ENCODE data around the gene AREG.

Gene AREG

GRCh38 chr4:74433043-74433442 lies 11.9 kb upstream of the AREG start:
- no peak for DNase-seq (ENCODE audit: low spot score)

- no peak for DNase-seq (ENCODE audit: low spot score)
These were observed 11.3 kb upstream of the AREG start for GRCh38 chr4:74433541-74434172.

- DNase-seq (ENCODE audit: low spot score), result no peak
These were observed 9.6 kb upstream of the AREG start for GRCh38 chr4:74435296-74435695.

- DNase-seq (ENCODE audit: low spot score), result no peak
These were observed 7.1 kb upstream of the AREG start for GRCh38 chr4:74437866-74438265.

- DNase-seq (ENCODE audit: low spot score), result no peak
These were observed 6.3 kb upstream of the AREG start for GRCh38 chr4:74438661-74439060.

- DNase-seq (ENCODE audit: low spot score), result no peak
These were observed 5.0 kb upstream of the AREG start for GRCh38 chr4:74439952-74440351.

GRCh38 chr4:74440356-74440755 lies 4.6 kb upstream of the AREG start:
- no peak for DNase-seq (ENCODE audit: low spot score)

GRCh38 chr4:74441744-74442143 lies 3.2 kb upstream of the AREG start:
- DNase-seq (ENCODE audit: low spot score), result no peak

GRCh38 chr4:74446193-74446868 lies 1.4 kb downstream of the AREG start:
- DNase-seq (ENCODE audit: low spot score), result no peak

GRCh38 chr4:74446896-74447295 lies 2.0 kb downstream of the AREG start:
- DNase-seq (ENCODE audit: low spot score), result no peak

GRCh38 chr4:74447636-74448233 lies 2.8 kb downstream of the AREG start:
- DNase-seq (ENCODE audit: low spot score), result no peak

- DNase-seq (ENCODE audit: low spot score), result no peak
These were observed 4.8 kb downstream of the AREG start for GRCh38 chr4:74449571-74450297.

GRCh38 chr4:74450298-74450683 lies 5.4 kb downstream of the AREG start:
- no peak for DNase-seq (ENCODE audit: low spot score)

- DNase-seq (ENCODE audit: low spot score), result no peak
These were observed 6.3 kb downstream of the AREG start for GRCh38 chr4:74451214-74451661.

GRCh38 chr4:74453037-74453635 lies 8.2 kb downstream of the AREG start:
- DNase-seq (ENCODE audit: low spot score), result no peak

GRCh38 chr4:74453829-74454742 lies 9.2 kb downstream of the AREG start:
- no peak for DNase-seq (ENCODE audit: low spot score)

- no peak for DNase-seq (ENCODE audit: low spot score)
These were observed 10.6 kb downstream of the AREG start for GRCh38 chr4:74455361-74456055.

GRCh38 chr4:74456056-74456744 lies 11.3 kb downstream of the AREG start:
- no peak for DNase-seq (ENCODE audit: low spot score)

GRCh38 chr4:74456849-74457395 lies 12.0 kb downstream of the AREG start:
- no peak for DNase-seq (ENCODE audit: low spot score)

GRCh38 chr4:74460833-74461232 lies 15.9 kb downstream of the AREG start:
- DNase-seq (ENCODE audit: low spot score), result no peak
